ENCODE data around the gene CPA5.

The CPA5 gene

GRCh38 chr7:130352194-130353074 lies 7.8 kb downstream of the CPA5 start:
- Histone ChIP-seq H3K9me3 (ENCODE audit: control extremely low read depth in 1 of 5, control insufficient read depth in 4 of 5, insufficient read depth in 2 of 5, low read depth in 1 of 5, low read length in 4 of 5) (no peaks in the 10 kb centered on the region), H3K27ac (ENCODE audit: insufficient read depth in 1 of 2, low read depth in 1 of 2, low read length in 2 of 2, poor library complexity in 1 of 2, severe bottlenecking in 2 of 2) (no peak overlapping the region), H3K36me3 (ENCODE audit: control insufficient read depth in 4 of 4, insufficient read depth in 4 of 4, low read length in 3 of 4) (no peaks in the 10 kb centered on the region), H3K4me1 (ENCODE audit: control extremely low read depth in 1 of 4, control insufficient read depth in 4 of 4, insufficient read depth in 4 of 4, low read length in 3 of 4) (peaks cover 0 to 20% (median 7%) of the 10 kb centered on the region in 4 experiments), H3K27me3 (replicated peaks in 2 of 5; ENCODE audit: control insufficient read depth in 4 of 5, insufficient read depth in 5 of 5, low read length in 4 of 5) (no peaks in the 10 kb centered on the region), H3K4me3 (ENCODE audit: control insufficient read depth in 1 of 7, extremely low read depth in 1 of 7, insufficient read depth in 4 of 7, low read depth in 2 of 7, low read length in 6 of 7) (no peak overlapping the region)
- ChIA-PET CTCF (no interaction called here), POLR2A (no interaction called here)
- 95% methylated on average over 18 of the region's 20 CpGs for WGBS (ENCODE audit: insufficient coverage)
- DNase-seq: no peak

- H3K4me3 ChIP-seq (ENCODE audit: control insufficient read depth in 1 of 7, extremely low read depth in 1 of 7, insufficient read depth in 4 of 7, low read depth in 2 of 7, low read length in 6 of 7): no peak overlapping the region
- CTCF ChIA-PET: interaction anchor here (0.6 kb wide), 1 partner anchor 70 kb away, joined by 3 read pairs; no protein-coding TSS in a partner anchor
Measured at GRCh38 chr7:130353196-130353595, 8.6 kb downstream of the CPA5 start.

GRCh38 chr7:130356121-130356875 lies 11.7 kb downstream of the CPA5 start:
- H3K4me1 ChIP-seq (ENCODE audit: control extremely low read depth in 1 of 4, control insufficient read depth in 4 of 4, insufficient read depth in 4 of 4, low read length in 3 of 4): peaks cover 0 to 15% (median 7%) of the 10 kb centered on the region in 4 experiments
- no peak overlapping the region for H3K4me3 ChIP-seq (ENCODE audit: control insufficient read depth in 1 of 7, extremely low read depth in 1 of 7, insufficient read depth in 4 of 7, low read depth in 2 of 7, low read length in 6 of 7)
- WGBS (ENCODE audit: insufficient coverage): 54% methylated on average over 6 of the region's 9 CpGs
- CTCF ChIA-PET: no interaction called here
- H3K27me3 ChIP-seq (replicated peaks in 2 of 5; ENCODE audit: control insufficient read depth in 4 of 5, insufficient read depth in 5 of 5, low read length in 4 of 5): no peaks in the 10 kb centered on the region
- peak in 2 of 3 donors; percentile 17 to 32 for DNase-seq
- H3K9me3 ChIP-seq (ENCODE audit: control extremely low read depth in 1 of 5, control insufficient read depth in 4 of 5, insufficient read depth in 2 of 5, low read depth in 1 of 5, low read length in 4 of 5): peaks cover 0 to 23% (median 10%) of the 10 kb centered on the region in 5 experiments
- POLR2A ChIA-PET: no interaction called here
- H3K27ac ChIP-seq (ENCODE audit: insufficient read depth in 1 of 2, low read depth in 1 of 2, low read length in 2 of 2, poor library complexity in 1 of 2, severe bottlenecking in 2 of 2): no peak overlapping the region
- H3K36me3 ChIP-seq (ENCODE audit: control insufficient read depth in 4 of 4, insufficient read depth in 4 of 4, low read length in 3 of 4): no peaks in the 10 kb centered on the region

More at GRCh38 chr7:130353196-130353595, 8.6 kb downstream of the CPA5 start:
- Histone ChIP-seq H3K4me1 (ENCODE audit: control extremely low read depth in 1 of 4, control insufficient read depth in 4 of 4, insufficient read depth in 4 of 4, low read length in 3 of 4) (peaks cover 0 to 20% (median 7%) of the 10 kb centered on the region in 4 experiments), H3K27me3 (replicated peaks in 2 of 5; ENCODE audit: control insufficient read depth in 4 of 5, insufficient read depth in 5 of 5, low read length in 4 of 5) (no peaks in the 10 kb centered on the region), H3K27ac (ENCODE audit: insufficient read depth in 1 of 2, low read depth in 1 of 2, low read length in 2 of 2, poor library complexity in 1 of 2, severe bottlenecking in 2 of 2) (no peak overlapping the region), H3K36me3 (ENCODE audit: control insufficient read depth in 4 of 4, insufficient read depth in 4 of 4, low read length in 3 of 4) (no peaks in the 10 kb centered on the region), H3K9me3 (ENCODE audit: control extremely low read depth in 1 of 5, control insufficient read depth in 4 of 5, insufficient read depth in 2 of 5, low read depth in 1 of 5, low read length in 4 of 5) (no peaks in the 10 kb centered on the region)
- no peak for DNase-seq
- POLR2A ChIA-PET: no interaction called here
- WGBS (ENCODE audit: insufficient coverage): 97% methylated on average over 7 of the region's 7 CpGs

GRCh38 chr7:130356876-130357611 lies 12.4 kb downstream of the CPA5 start:
- peak; percentile 18 to 54 (median 45) for DNase-seq
- Histone ChIP-seq H3K27ac (ENCODE audit: insufficient read depth in 1 of 2, low read depth in 1 of 2, low read length in 2 of 2, poor library complexity in 1 of 2, severe bottlenecking in 2 of 2) (no peak overlapping the region), H3K4me1 (ENCODE audit: control extremely low read depth in 1 of 4, control insufficient read depth in 4 of 4, insufficient read depth in 4 of 4, low read length in 3 of 4) (peaks cover 0 to 15% (median 7%) of the 10 kb centered on the region in 4 experiments), H3K4me3 (ENCODE audit: control insufficient read depth in 1 of 7, extremely low read depth in 1 of 7, insufficient read depth in 4 of 7, low read depth in 2 of 7, low read length in 6 of 7) (no peak overlapping the region), H3K27me3 (replicated peaks in 2 of 5; ENCODE audit: control insufficient read depth in 4 of 5, insufficient read depth in 5 of 5, low read length in 4 of 5) (no peaks in the 10 kb centered on the region), H3K36me3 (ENCODE audit: control insufficient read depth in 4 of 4, insufficient read depth in 4 of 4, low read length in 3 of 4) (no peaks in the 10 kb centered on the region), H3K9me3 (ENCODE audit: control extremely low read depth in 1 of 5, control insufficient read depth in 4 of 5, insufficient read depth in 2 of 5, low read depth in 1 of 5, low read length in 4 of 5) (peaks cover 0 to 23% (median 10%) of the 10 kb centered on the region in 5 experiments)
- POLR2A ChIA-PET: no interaction called here
- WGBS (ENCODE audit: insufficient coverage): 82% methylated on average over 6 of the region's 16 CpGs
- CTCF ChIA-PET: no interaction called here

- peaks cover 0 to 23% (median 10%) of the 10 kb centered on the region in 5 experiments for H3K9me3 ChIP-seq (ENCODE audit: control extremely low read depth in 1 of 5, control insufficient read depth in 4 of 5, insufficient read depth in 2 of 5, low read depth in 1 of 5, low read length in 4 of 5)
- no peaks in the 10 kb centered on the region for H3K36me3 ChIP-seq (ENCODE audit: control insufficient read depth in 4 of 4, insufficient read depth in 4 of 4, low read length in 3 of 4)
- ChIA-PET CTCF (no interaction called here), POLR2A (no interaction called here)
- no peak for DNase-seq
- H3K4me3 ChIP-seq (ENCODE audit: control insufficient read depth in 1 of 7, extremely low read depth in 1 of 7, insufficient read depth in 4 of 7, low read depth in 2 of 7, low read length in 6 of 7): no peak overlapping the region
- WGBS (ENCODE audit: insufficient coverage): 93% methylated on average over 4 of the region's 4 CpGs
- H3K27ac ChIP-seq (ENCODE audit: insufficient read depth in 1 of 2, low read depth in 1 of 2, low read length in 2 of 2, poor library complexity in 1 of 2, severe bottlenecking in 2 of 2): no peak overlapping the region
- peaks cover 0 to 15% (median 7%) of the 10 kb centered on the region in 4 experiments for H3K4me1 ChIP-seq (ENCODE audit: control extremely low read depth in 1 of 4, control insufficient read depth in 4 of 4, insufficient read depth in 4 of 4, low read length in 3 of 4)
- no peaks in the 10 kb centered on the region for H3K27me3 ChIP-seq (replicated peaks in 2 of 5; ENCODE audit: control insufficient read depth in 4 of 5, insufficient read depth in 5 of 5, low read length in 4 of 5)
Measured at GRCh38 chr7:130358471-130358870, 13.9 kb downstream of the CPA5 start.

GRCh38 chr7:130359276-130359857 lies 14.8 kb downstream of the CPA5 start:
- no peaks in the 10 kb centered on the region for H3K27me3 ChIP-seq (replicated peaks in 2 of 5; ENCODE audit: control insufficient read depth in 4 of 5, insufficient read depth in 5 of 5, low read length in 4 of 5)
- H3K4me1 ChIP-seq (ENCODE audit: control extremely low read depth in 1 of 4, control insufficient read depth in 4 of 4, insufficient read depth in 4 of 4, low read length in 3 of 4): peaks cover 0 to 15% (median 7%) of the 10 kb centered on the region in 4 experiments
- H3K36me3 ChIP-seq (ENCODE audit: control insufficient read depth in 4 of 4, insufficient read depth in 4 of 4, low read length in 3 of 4): no peaks in the 10 kb centered on the region
- WGBS (ENCODE audit: insufficient coverage): 100% methylated on average over 2 of the region's 5 CpGs
- H3K9me3 ChIP-seq (ENCODE audit: control extremely low read depth in 1 of 5, control insufficient read depth in 4 of 5, insufficient read depth in 2 of 5, low read depth in 1 of 5, low read length in 4 of 5): peaks cover 0 to 23% (median 10%) of the 10 kb centered on the region in 5 experiments
- no peak overlapping the region for H3K4me3 ChIP-seq (ENCODE audit: control insufficient read depth in 1 of 7, extremely low read depth in 1 of 7, insufficient read depth in 4 of 7, low read depth in 2 of 7, low read length in 6 of 7)
- POLR2A ChIA-PET: no interaction called here
- no peak for DNase-seq
- H3K27ac ChIP-seq (ENCODE audit: insufficient read depth in 1 of 2, low read depth in 1 of 2, low read length in 2 of 2, poor library complexity in 1 of 2, severe bottlenecking in 2 of 2): no peak overlapping the region
- CTCF ChIA-PET: no interaction called here
